WERI-Rb-1 (cell line): Measurements from ENCODE around the gene CAMTA1.

ENCODE experiments used
- DNase-seq: peaks from one replicate; pipeline ENCODE4 v3.0.0-alpha.2; 2020
- H3K27ac ChIP-seq: fragments of 250-450 bp; sonication (Bioruptor Pico); 2 replicates; pipeline ENCODE4 v1.5.1; 2020; ENCODE audit warnings: mild to moderate bottlenecking, moderate library complexity
- H3K27me3 ChIP-seq: fragments of 250-450 bp; sonication (Bioruptor Pico); 2 replicates; pipeline ENCODE4 v1.5.1; 2021; ENCODE audit warnings: mild to moderate bottlenecking, low read depth, moderate library complexity; ENCODE audit not compliant: insufficient read depth, severe bottlenecking
- H3K36me3 ChIP-seq: fragments of 250-450 bp; sonication (Bioruptor Pico); 2 replicates; pipeline ENCODE4 v1.5.1; 2020; ENCODE audit warnings: mild to moderate bottlenecking, moderate library complexity
- H3K4me3 ChIP-seq: 2 replicates; pipeline ENCODE4 v1.5.1; 2011; ENCODE audit warnings: low read depth, mild to moderate bottlenecking, control low read depth, low read length
- H3K9me3 ChIP-seq: fragments of 250-450 bp; sonication (Bioruptor Pico); 2 replicates; pipeline ENCODE4 v1.5.1; 2021; ENCODE audit warnings: mild to moderate bottlenecking, moderate library complexity; ENCODE audit not compliant: severe bottlenecking
- CTCF ChIP-seq: IDR thresholded peaks from 2 replicates; pipeline ENCODE4 v1.5.1; 2011; ENCODE audit warnings: low read depth, mild to moderate bottlenecking, control low read depth, inconsistent platforms, low read length

The CAMTA1 gene

GRCh38 chr1:6996866-6997265 is 211.6 kb downstream of the CAMTA1 start:
- Histone ChIP-seq H3K27me3 (no peaks in the 10 kb centered on the region), H3K4me3 (no peak overlapping the region), H3K36me3 (no peaks in the 10 kb centered on the region), H3K27ac (no peak overlapping the region), H3K9me3 (no peaks in the 10 kb centered on the region)
- no peak for TF ChIP-seq CTCF
- DNase-seq: no peak

DNA sequence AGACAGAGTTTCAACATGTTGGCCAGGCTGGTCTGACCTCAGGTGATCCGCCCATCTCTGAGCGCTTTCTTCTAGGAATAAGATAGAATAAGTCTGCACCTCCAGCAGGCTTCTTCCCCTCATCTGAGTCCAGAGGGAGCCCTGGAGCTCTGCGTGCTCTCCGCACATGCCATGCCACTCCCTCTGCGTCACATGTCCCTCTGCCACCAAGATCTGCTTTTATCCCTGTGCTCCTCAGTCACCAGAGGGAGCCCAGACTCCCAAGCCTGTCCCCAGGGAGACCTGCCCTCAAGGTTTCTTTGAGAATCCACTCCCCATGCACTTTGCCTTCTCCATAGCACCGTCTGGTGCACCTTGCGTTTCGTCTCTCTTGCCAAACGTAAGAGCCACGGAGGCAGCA is 213.0 kb downstream of the CAMTA1 start:
- Histone ChIP-seq H3K27me3 (no peaks in the 10 kb centered on the region), H3K27ac (no peak overlapping the region), H3K4me3 (no peak overlapping the region), H3K36me3 (no peaks in the 10 kb centered on the region), H3K9me3 (no peaks in the 10 kb centered on the region)
- TF ChIP-seq CTCF: peak; percentile 73
- peak; percentile 74 for DNase-seq

DNA sequence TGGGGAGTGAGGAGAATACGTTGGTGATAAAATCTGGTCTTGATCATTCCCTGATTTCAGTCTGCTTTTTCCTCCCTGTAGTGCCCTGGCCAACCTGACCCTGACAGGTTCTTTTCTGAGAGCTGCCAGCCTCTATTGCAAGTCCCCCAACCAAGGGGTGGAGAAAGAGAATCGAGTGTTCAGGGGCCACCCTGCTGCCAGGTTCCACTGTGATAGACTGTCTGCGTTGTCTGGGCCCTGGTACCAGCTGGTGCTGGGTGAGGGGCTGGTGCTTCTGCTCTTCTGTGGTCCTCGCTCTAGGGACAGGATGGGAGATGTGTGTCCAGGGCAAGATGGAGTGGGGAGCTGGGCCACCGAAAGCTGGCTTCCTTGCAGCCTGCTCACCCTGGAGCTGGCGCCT is 214.6 kb downstream of the CAMTA1 start:
- H3K27ac ChIP-seq: no peak overlapping the region
- TF ChIP-seq CTCF: no peak
- H3K27me3 ChIP-seq: no peaks in the 10 kb centered on the region
- H3K9me3 ChIP-seq: no peaks in the 10 kb centered on the region
- no peak for DNase-seq
- H3K4me3 ChIP-seq: no peak overlapping the region
- H3K36me3 ChIP-seq: no peaks in the 10 kb centered on the region

- Histone ChIP-seq H3K36me3 (no peaks in the 10 kb centered on the region), H3K4me3 (no peak overlapping the region), H3K27me3 (no peaks in the 10 kb centered on the region), H3K9me3 (no peaks in the 10 kb centered on the region), H3K27ac (no peak overlapping the region)
- DNase-seq: no peak
- TF ChIP-seq CTCF: no peak
Measured at GRCh38 chr1:7000720-7001119, 215.5 kb downstream of the CAMTA1 start.

GRCh38 chr1:7002728-7003127 is 217.5 kb downstream of the CAMTA1 start:
- H3K9me3 ChIP-seq: no peaks in the 10 kb centered on the region
- H3K4me3 ChIP-seq: no peak overlapping the region
- no peak overlapping the region for H3K27ac ChIP-seq
- no peaks in the 10 kb centered on the region for H3K27me3 ChIP-seq
- H3K36me3 ChIP-seq: no peaks in the 10 kb centered on the region
- no peak for DNase-seq
- no peak for TF ChIP-seq CTCF

DNA sequence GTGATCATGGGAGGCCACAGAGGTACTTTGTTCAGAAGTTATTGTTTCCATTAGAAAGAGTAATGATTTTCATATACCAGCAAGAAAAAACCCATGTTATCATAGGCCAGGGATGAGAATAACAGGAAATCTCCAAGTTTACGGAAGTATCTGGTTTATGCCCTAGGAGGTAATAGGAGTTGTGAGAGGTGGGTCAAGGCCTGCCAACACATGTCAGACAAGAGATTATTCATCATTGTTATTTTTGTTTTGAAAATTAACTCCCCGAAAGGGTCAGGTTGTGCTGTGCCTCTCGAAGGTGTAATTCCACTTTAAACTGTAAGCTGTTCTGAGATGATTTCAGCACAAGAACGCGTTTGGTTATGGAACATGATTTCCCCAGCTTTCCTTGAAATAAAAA is 218.4 kb downstream of the CAMTA1 start:
- DNase-seq: no peak
- Histone ChIP-seq H3K9me3 (no peaks in the 10 kb centered on the region), H3K27me3 (no peaks in the 10 kb centered on the region), H3K4me3 (no peak overlapping the region), H3K27ac (no peak overlapping the region), H3K36me3 (no peaks in the 10 kb centered on the region)
- no peak for TF ChIP-seq CTCF
